GM12865 (cell line): ENCODE results near the gene DSCAM.

Experiments
- DNase-seq: peaks from one replicate; pipeline ENCODE4 v3.0.0; 2010; ENCODE audit warnings: low read depth
- H3K4me3 ChIP-seq: 2 replicates; pipeline ENCODE4 v1.5.1; 2011; ENCODE audit warnings: mild to moderate bottlenecking, low read depth, low read length, control low read depth
- TF ChIP-seq, protein P1 (sequence below): IDR thresholded peaks from 2 replicates; pipeline ENCODE4 v1.5.1; 2011; ENCODE audit warnings: low read length, control low read depth, low read depth, inconsistent platforms; ENCODE audit not compliant: insufficient read depth; ENCODE audit errors: missing control alignments

DSCAM gene

DNA sequence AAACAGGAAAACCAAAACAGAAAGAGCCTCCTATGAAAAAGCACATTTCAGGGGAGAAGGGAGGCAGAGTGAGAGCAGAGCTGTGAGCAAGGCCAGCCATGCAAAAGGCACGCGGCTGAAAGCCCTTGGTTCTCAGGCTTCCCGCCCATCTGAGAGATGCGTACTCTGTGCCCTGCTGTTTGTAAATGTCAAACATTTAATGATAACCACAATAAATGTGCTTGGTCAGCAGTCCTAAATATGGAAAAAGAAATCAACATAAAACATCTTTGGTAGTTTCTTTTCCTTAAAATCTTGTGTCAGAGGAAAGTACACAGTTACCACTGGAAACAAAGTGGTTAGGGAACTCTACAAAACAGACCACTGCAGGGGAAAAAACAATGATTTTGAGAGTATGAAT lies 283.1 kb downstream of the DSCAM start:
- no peak for DNase-seq
- TF ChIP-seq, protein P1, sequence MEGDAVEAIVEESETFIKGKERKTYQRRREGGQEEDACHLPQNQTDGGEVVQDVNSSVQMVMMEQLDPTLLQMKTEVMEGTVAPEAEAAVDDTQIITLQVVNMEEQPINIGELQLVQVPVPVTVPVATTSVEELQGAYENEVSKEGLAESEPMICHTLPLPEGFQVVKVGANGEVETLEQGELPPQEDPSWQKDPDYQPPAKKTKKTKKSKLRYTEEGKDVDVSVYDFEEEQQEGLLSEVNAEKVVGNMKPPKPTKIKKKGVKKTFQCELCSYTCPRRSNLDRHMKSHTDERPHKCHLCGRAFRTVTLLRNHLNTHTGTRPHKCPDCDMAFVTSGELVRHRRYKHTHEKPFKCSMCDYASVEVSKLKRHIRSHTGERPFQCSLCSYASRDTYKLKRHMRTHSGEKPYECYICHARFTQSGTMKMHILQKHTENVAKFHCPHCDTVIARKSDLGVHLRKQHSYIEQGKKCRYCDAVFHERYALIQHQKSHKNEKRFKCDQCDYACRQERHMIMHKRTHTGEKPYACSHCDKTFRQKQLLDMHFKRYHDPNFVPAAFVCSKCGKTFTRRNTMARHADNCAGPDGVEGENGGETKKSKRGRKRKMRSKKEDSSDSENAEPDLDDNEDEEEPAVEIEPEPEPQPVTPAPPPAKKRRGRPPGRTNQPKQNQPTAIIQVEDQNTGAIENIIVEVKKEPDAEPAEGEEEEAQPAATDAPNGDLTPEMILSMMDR = no peak
- H3K4me3 ChIP-seq = no peak overlapping the region

DNA sequence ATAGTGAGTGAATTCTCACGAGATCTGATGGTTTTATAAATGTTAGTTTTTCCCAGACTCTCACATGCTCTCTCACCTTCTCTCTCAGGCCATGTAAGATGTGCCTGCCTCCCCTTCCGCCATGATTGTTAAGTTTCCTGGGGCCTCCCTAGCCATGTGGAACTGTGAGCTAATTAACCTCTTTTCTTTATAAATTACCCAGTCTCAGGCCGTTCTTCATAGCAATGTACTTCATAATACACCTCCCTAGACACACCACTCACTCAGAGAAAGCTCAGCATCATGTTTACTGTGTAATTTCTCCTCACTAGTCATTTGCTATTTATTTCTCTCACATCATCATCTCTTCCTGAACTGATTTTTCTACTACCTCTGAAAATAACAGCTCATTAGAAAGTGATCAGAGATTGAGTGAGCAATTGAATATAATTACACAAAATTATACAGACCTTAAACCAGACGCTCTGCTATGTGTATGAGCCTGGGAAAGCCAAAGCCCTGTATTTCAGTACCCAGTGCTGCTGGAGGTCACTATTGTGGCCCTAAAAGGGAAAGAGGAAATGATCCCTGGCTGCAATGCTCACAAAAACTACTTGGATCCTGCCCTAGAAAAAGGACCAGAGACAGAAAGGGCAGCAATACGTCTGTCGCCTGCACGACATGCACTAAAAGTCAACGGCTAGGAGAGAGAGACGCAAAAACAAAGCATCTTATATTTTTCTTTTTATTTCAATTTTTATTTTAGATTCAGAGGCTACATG lies 284.5 kb downstream of the DSCAM start:
- no peak for DNase-seq
- H3K4me3 ChIP-seq = no peak overlapping the region
- TF ChIP-seq, protein P1 = no peak

DNA sequence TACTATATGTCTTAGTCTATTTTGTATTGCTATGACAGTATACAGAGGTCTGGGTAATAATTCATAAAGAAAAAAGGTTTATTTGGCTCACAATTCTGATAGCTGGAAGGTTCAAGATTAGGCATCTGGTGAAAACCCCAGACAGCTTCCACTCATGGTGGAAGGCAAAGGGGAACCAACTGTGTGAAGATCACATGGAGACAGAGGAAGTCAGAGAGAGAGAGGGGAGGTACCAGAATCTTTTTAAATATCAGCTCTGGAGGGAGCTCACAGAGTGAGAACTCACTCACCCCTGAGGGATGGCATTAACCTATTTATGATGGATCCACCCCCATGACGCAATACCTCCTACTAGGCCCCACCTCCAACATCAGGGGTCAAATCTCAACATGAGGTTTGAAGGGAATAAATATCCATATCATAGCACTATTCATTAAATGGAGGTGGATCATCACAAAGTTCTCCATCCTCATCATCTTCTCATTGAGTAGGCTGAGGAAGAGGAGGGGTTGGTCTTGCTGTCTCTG lies 290.5 kb downstream of the DSCAM start:
- no peak for DNase-seq
- no peak overlapping the region for H3K4me3 ChIP-seq
- TF ChIP-seq, protein P1 = no peak

DNA sequence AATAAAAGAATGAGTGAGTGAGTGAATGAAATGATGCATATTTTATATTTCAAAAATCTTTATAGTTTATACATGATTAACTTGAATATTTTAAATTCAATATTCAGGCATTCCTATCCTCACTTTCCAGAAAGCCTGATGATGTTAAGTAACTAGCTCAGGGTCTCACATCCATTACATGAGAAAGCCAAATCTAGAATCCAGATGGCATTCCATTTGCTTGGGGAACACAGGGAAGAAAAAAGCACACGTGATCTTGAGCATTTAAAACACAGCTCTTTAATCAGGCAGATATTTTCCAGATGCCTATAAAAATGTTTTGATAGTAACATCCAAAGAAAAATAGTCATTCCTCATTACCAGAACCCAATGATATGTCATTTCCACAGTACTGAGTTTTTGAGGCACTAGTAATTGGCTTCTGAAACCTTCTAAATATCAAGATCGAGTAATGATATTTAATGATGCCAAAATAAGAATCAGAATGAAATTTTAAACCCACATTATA lies 291.9 kb downstream of the DSCAM start:
- TF ChIP-seq, protein P1 = no peak
- no peak for DNase-seq
- H3K4me3 ChIP-seq = no peak overlapping the region

DNA sequence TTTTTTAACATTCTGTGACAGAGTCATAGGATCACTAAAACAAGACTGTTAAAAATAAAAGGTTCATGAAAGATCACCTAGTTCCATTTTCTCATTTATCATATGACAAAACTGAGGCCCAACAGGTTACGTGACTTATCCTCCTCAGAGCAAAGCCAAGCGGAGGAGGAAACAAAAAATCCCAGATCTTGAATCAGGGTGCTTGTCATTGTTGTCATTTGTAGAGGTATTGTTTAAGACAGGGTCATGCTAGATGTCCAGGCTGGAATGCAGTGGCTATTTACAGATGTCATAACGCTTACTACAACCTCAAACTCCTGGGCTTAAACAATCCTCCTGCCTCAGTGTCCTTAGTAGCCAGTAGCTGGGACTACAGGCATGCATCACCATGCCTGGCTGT lies 293.2 kb downstream of the DSCAM start:
- no peak for DNase-seq
- TF ChIP-seq, protein P1 = no peak
- H3K4me3 ChIP-seq = no peak overlapping the region

DNA sequence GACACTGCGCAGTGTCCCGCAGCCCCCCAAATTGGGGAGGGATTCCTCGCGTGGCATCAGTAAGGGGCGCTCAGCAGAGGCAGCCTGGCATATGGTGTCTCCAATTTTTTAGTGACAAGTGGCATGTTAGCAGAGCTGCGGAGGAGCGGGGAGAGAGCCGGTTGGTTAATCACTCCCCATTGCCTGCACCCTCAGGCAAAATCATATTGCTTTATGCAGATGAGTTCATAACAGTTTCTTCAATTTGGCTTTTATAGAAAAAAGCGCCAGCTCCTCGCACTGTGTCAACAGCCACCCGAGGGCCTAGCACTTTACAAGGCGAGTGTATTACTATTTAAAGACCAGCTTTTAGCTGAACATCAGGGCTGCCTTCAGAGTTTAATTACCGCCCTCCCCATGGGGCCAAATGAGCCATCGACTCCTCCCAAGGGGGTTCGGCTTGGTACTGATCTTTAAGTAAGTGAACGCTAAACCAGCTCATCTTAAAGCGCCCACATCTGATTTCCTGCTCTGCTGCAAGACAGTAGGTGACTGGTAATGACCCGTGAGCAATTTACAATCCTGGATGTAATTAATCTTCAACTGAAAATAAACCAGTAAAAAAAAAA lies 298.9 kb downstream of the DSCAM start:
- TF ChIP-seq, protein P1 = no peak
- DNase-seq = no peak
- H3K4me3 ChIP-seq = no peak overlapping the region
